H1 (cell line): ENCODE data around the gene RNF144A. TPM values are rescaled to one million over a fixed set of nuclear protein-coding genes. Genes with fewer than 3 reads are reported as not detected.

Experiments
- CTCF ChIA-PET: fragments of 300-600 bp; sonication (Branson Sonifier 250); formaldehyde crosslinking; loops from one replicate; lab custom pipeline; 2021; ENCODE audit not compliant: partially characterized antibody; lab: Charles Lee
- POLR2A ChIA-PET: fragments of 300-600 bp; sonication (Branson Sonifier 250); formaldehyde crosslinking; loops from one replicate; lab custom pipeline; 2021; ENCODE audit warnings: inconsistent platforms; ENCODE audit not compliant: partially characterized antibody; lab: Charles Lee
- DNase-seq, 2 experiments: peaks; one replicate each; pipeline versions ENCODE4 v3.0.0 to v3.0.0-alpha.2; 2010 to 2022; ENCODE audit warnings: low spot score in 2 of 2, low read depth in 1 of 2, mixed read lengths in 1 of 2
- FAIRE-seq: peaks from 2 replicates; lab custom pipeline; 2011; peaks lifted over from hg19 to GRCh38; lab: Jason Lieb, UNC
- H2AFZ ChIP-seq: 2 replicates; pipeline ENCODE4 v1.8.1; 2012; ENCODE audit warnings: low read length, inconsistent platforms
- H2AK5ac ChIP-seq: 2 replicates; pipeline ENCODE4 v1.6.1; 2013; ENCODE audit warnings: low read depth, low read length
- H2BK120ac ChIP-seq: replicated peaks from 2 replicates; pipeline ENCODE3; 2013; ENCODE audit warnings: low read depth, low read length, inconsistent platforms
- H2BK12ac ChIP-seq: 2 replicates; pipeline ENCODE4 v1.6.1; 2013; ENCODE audit warnings: low read depth, low read length
- H2BK15ac ChIP-seq: 2 replicates; pipeline ENCODE4 v1.6.1; 2013; ENCODE audit warnings: low read length
- H2BK20ac ChIP-seq: 2 replicates; pipeline ENCODE4 v1.6.1; 2013; ENCODE audit warnings: low read length
- H2BK5ac ChIP-seq: 2 replicates; pipeline ENCODE4 v1.6.1; 2013; ENCODE audit warnings: low read depth, low read length
- H3K14ac ChIP-seq: 2 replicates; pipeline ENCODE4 v1.6.1; 2013; ENCODE audit warnings: inconsistent platforms; ENCODE audit not compliant: insufficient read length
- H3K18ac ChIP-seq: 2 replicates; pipeline ENCODE4 v1.6.1; 2013; ENCODE audit warnings: low read length; ENCODE audit errors: extremely low read depth
- H3K23ac ChIP-seq: 2 replicates; pipeline ENCODE4 v1.6.1; 2013; ENCODE audit warnings: inconsistent platforms; ENCODE audit not compliant: insufficient read length
- H3K23me2 ChIP-seq: 2 replicates; pipeline ENCODE4 v1.6.1; 2013; ENCODE audit warnings: low read depth, low read length
- H3K27ac ChIP-seq: 2 replicates; pipeline ENCODE4 v1.6.1; 2011; ENCODE audit warnings: low read depth, low read length, inconsistent platforms
- H3K27me3 ChIP-seq, 4 experiments: replicated peaks in 1 of 4; 1 replicate in 1 of 4; 2 replicates in 3 of 4; pipeline versions ENCODE4 v1.6.1 to v1.8.1; 2011 to 2013; ENCODE audit warnings: low read length in 3 of 4, mild to moderate bottlenecking in 3 of 4, inconsistent platforms in 2 of 4, mixed read lengths in 2 of 4, moderate library complexity in 1 of 4; ENCODE audit not compliant: control insufficient read depth in 3 of 4, insufficient read depth in 3 of 4; ENCODE audit errors: extremely low read depth in 1 of 4
- H3K36me3 ChIP-seq, 4 experiments: 2 replicates each; pipeline versions ENCODE4 v1.6.1 to v1.8.1; 2011 to 2013; ENCODE audit warnings: mild to moderate bottlenecking in 4 of 4, low read length in 3 of 4, moderate library complexity in 2 of 4, control low read depth in 1 of 4, inconsistent platforms in 1 of 4; ENCODE audit not compliant: insufficient read depth in 4 of 4, control insufficient read depth in 2 of 4
- H3K4ac ChIP-seq: replicated peaks from 2 replicates; pipeline ENCODE3; 2013; ENCODE audit warnings: low read length, low read depth, mixed read lengths, inconsistent platforms; ENCODE audit not compliant: insufficient read length
- H3K4me1 ChIP-seq, 4 experiments: replicated peaks in 1 of 4; 1 replicate in 1 of 4; 2 replicates in 3 of 4; pipeline versions ENCODE4 v1.6.1 to v1.8.1; 2011 to 2013; ENCODE audit warnings: low read length in 3 of 4, inconsistent platforms in 2 of 4, mixed read lengths in 1 of 4; ENCODE audit not compliant: insufficient read depth in 4 of 4, control insufficient read depth in 3 of 4
- H3K4me2 ChIP-seq, 2 experiments: 2 replicates each; pipeline versions ENCODE4 v1.6.1 to v1.8.1; 2011 to 2013; ENCODE audit warnings: low read depth in 2 of 2, low read length in 2 of 2, control low read depth in 1 of 2, inconsistent platforms in 1 of 2, mild to moderate bottlenecking in 1 of 2; ENCODE audit not compliant: insufficient read depth in 1 of 2
- H3K4me3 ChIP-seq, 4 experiments: fragments of 200-600, 300-600 bp in 1 of 4; sonication (generic), shearing (Covaris generic), sonication (Bioruptor Twin) in 1 of 4; 2 replicates each; pipeline versions ENCODE4 v1.5.1 to v1.8.1; 2011 to 2016; ENCODE audit warnings: low read length in 4 of 4, low read depth in 3 of 4, control low read depth in 2 of 4, inconsistent platforms in 2 of 4, mild to moderate bottlenecking in 2 of 4, mixed read lengths in 1 of 4, moderate library complexity in 1 of 4; ENCODE audit not compliant: insufficient read depth in 2 of 4; ENCODE audit errors: extremely low read depth in 1 of 4
- H3K56ac ChIP-seq: replicated peaks from 2 replicates; pipeline ENCODE3; 2013; ENCODE audit warnings: low read depth, mild to moderate bottlenecking, mixed read lengths, low read length, inconsistent platforms; ENCODE audit not compliant: insufficient read length
- H3K79me1 ChIP-seq: 2 replicates; pipeline ENCODE4 v1.6.1; 2013; ENCODE audit warnings: low read depth, low read length, control low read depth
- H3K79me2 ChIP-seq, 2 experiments: 2 replicates each; pipeline versions ENCODE4 v1.6.1 to v1.8.1; 2012 to 2013; ENCODE audit warnings: low read length in 2 of 2, mild to moderate bottlenecking in 2 of 2, inconsistent platforms in 1 of 2; ENCODE audit not compliant: insufficient read depth in 2 of 2, control insufficient read depth in 1 of 2
- H3K9ac ChIP-seq, 4 experiments: replicated peaks in 1 of 4; 1 replicate in 1 of 4; 2 replicates in 3 of 4; pipeline versions ENCODE4 v1.6.1 to v1.8.1; 2011 to 2013; ENCODE audit warnings: low read depth in 3 of 4, low read length in 3 of 4, control low read depth in 2 of 4, mild to moderate bottlenecking in 2 of 4, moderate library complexity in 2 of 4, inconsistent platforms in 1 of 4; ENCODE audit errors: extremely low read depth in 1 of 4
- H3K9me3 ChIP-seq, 2 experiments: 2 replicates each; pipeline versions ENCODE4 v1.6.1 to v1.8.1; 2012 to 2013; ENCODE audit warnings: mild to moderate bottlenecking in 2 of 2, moderate library complexity in 2 of 2, control low read depth in 1 of 2, inconsistent platforms in 1 of 2, low read depth in 1 of 2, low read length in 1 of 2, mixed read lengths in 1 of 2; ENCODE audit not compliant: insufficient read depth in 2 of 2
- H4K20me1 ChIP-seq, 2 experiments: replicated peaks in 1 of 2; 2 replicates each; pipeline versions ENCODE3 to v1.8.1; 2011 to 2013; ENCODE audit warnings: inconsistent platforms in 2 of 2, low read length in 2 of 2, mild to moderate bottlenecking in 1 of 2; ENCODE audit not compliant: insufficient read depth in 2 of 2, control insufficient read depth in 1 of 2
- H4K5ac ChIP-seq: 2 replicates; pipeline ENCODE4 v1.6.1; 2013; ENCODE audit warnings: low read length, low read depth, mixed read lengths, inconsistent platforms; ENCODE audit not compliant: insufficient read length
- H4K8ac ChIP-seq: 2 replicates; pipeline ENCODE4 v1.8.0; 2013; ENCODE audit warnings: mild to moderate bottlenecking, moderate library complexity, low read length, inconsistent platforms; ENCODE audit not compliant: insufficient read depth; ENCODE audit errors: extremely low read depth
- H4K91ac ChIP-seq: replicated peaks from 2 replicates; pipeline ENCODE3; 2013; ENCODE audit warnings: low read length, mixed read lengths, inconsistent platforms; ENCODE audit not compliant: insufficient read length
- BRCA1 ChIP-seq: IDR thresholded peaks from 2 replicates; pipeline ENCODE4 v1.6.1; 2012; ENCODE audit warnings: low read depth, low read length, improper control_type of control experiment
- CEBPB ChIP-seq: IDR thresholded peaks from 2 replicates; pipeline ENCODE4 v1.6.1; 2012; ENCODE audit warnings: low read depth, low read length
- GTF2F1 ChIP-seq: IDR thresholded peaks from 2 replicates; pipeline ENCODE4 v1.6.1; 2012; ENCODE audit warnings: low read depth, low read length, improper control_type of control experiment, borderline replicate concordance
- NANOG ChIP-seq: IDR thresholded peaks from 2 replicates; pipeline ENCODE4 v1.6.1; 2011; ENCODE audit warnings: low read length, low read depth, mild to moderate bottlenecking, inconsistent platforms; ENCODE audit not compliant: insufficient read depth, poor library complexity, severe bottlenecking
- POLR2A ChIP-seq, 2 experiments: IDR thresholded peaks; 1 replicate in 1 of 2; 2 replicates in 1 of 2; pipeline ENCODE4 v1.6.1; 2011; ENCODE audit warnings: low read depth in 2 of 2, low read length in 2 of 2, mild to moderate bottlenecking in 2 of 2; ENCODE audit errors: control extremely low read depth in 1 of 2
- RBBP5 ChIP-seq: IDR thresholded peaks from 2 replicates; pipeline ENCODE4 v1.7.1; 2012; ENCODE audit warnings: low read depth, mild to moderate bottlenecking, inconsistent platforms, low read length, moderate library complexity, borderline replicate concordance
- TAF1 ChIP-seq: IDR thresholded peaks from 2 replicates; pipeline ENCODE4 v1.6.1; 2011; ENCODE audit warnings: mild to moderate bottlenecking, low read depth, low read length
- WGBS, 2 experiments: shearing (Covaris generic) in 1 of 2; methylation state at CpG; one replicate each; pipeline versions ENCODE4 v1.1.6 to v1.1.7; 2013 to 2015; ENCODE audit warnings: low lambda C conversion rate in 2 of 2, mixed read lengths in 2 of 2, inconsistent platforms in 1 of 2, low coverage in 1 of 2, missing lambda C conversion rate in 1 of 2; ENCODE audit not compliant: insufficient replicate concordance in 2 of 2, insufficient coverage in 1 of 2, insufficient read length in 1 of 2; ENCODE audit errors: extremely low coverage in 1 of 2, missing lambda C conversion rate in 1 of 2; 5-methylcytosine and 5-hydroxymethylcytosine counted together
- polyA plus RNA-seq, 7 experiments: library from polyadenylated mRNA; depleted of rRNA in 3 of 7; stranded (reverse) in 5 of 7; unstranded in 2 of 7; fragments of >200 nt in 5 of 7; fragments of 200-250 nt in 2 of 7; gene quantifications; 1 replicate in 5 of 7; 2 replicates in 1 of 7; 4 replicates in 1 of 7; pipeline versions ENCODE4 v1.2.1 to v1.2.3, GENCODE V29; 2011 to 2013; ENCODE audit warnings: missing spikeins in 2 of 7, mixed read lengths in 2 of 7
- total RNA-seq: library from RNA; stranded (reverse); fragmentation: NEBNext Ultra II Directional; extraction: Animal tissue kit (Norgen Biotek cat#: 25700); gene quantifications from 2 replicates; pipeline ENCODE4 v1.2.1, GENCODE V29; 2021
- TF ChIP-seq, protein P1 (sequence below), 3 experiments: IDR thresholded peaks; 1 replicate in 2 of 3; 2 replicates in 1 of 3; pipeline versions ENCODE4 v1.5.1 to v1.6.1; 2011; ENCODE audit warnings: low read length in 3 of 3, mild to moderate bottlenecking in 3 of 3, inconsistent platforms in 2 of 3, low read depth in 1 of 3, moderate library complexity in 1 of 3; ENCODE audit not compliant: insufficient read depth in 1 of 3; ENCODE audit errors: control extremely low read depth in 1 of 3
- TF ChIP-seq, protein P2 (sequence below): IDR thresholded peaks from 2 replicates; pipeline ENCODE4 v1.6.1; 2012; ENCODE audit warnings: low read length, inconsistent platforms

Gene RNF144A
- total and polyA plus RNA-seq, 2 of the 8 experiments (the other 6 are each of a cell fraction or from before 2014, with no cell fraction given) = 14.0 to 15.0 TPM

DNA sequence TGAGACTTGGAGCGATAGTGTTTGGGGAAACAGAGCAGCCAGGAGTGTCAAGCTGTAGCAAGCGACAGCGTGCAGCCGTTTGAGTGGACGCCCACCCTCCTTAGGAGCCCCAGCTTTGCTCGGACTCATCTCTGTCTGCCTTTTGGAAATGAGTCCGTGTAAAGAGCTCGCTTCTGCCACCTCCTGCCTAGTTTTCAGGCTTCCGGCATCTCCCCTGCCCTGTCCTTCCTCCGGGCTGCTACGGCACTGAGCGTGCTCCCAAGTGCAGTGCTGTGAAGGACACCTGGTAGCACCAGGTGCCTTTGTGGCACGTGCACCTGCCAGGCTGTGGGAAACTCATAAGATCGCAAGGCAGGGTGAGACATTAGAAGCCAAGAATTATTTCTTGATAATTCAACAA is 117.1 kb downstream of the RNF144A start:
- Histone ChIP-seq H2BK5ac (no peak overlapping the region), H3K9me3 (no peaks in the 10 kb centered on the region), H3K36me3 (peaks cover 0 to 4% (median 2%) of the 10 kb centered on the region in 4 experiments; a peak in 3 of 8 replicates), H3K56ac (no peak overlapping the region), H2BK12ac (no peak overlapping the region), H3K4me2 (no peak overlapping the region), H3K23me2 (peaks cover 10% of the 10 kb centered on the region; the same call in 1 of the 2 replicates), H2BK120ac (no peak overlapping the region), H3K9ac (no peak overlapping the region), H4K5ac (no peak overlapping the region), H3K27ac (no peak overlapping the region), H3K79me1 (no peaks in the 10 kb centered on the region), H2BK15ac (no peak overlapping the region), H3K18ac (no peak overlapping the region), H3K27me3 (no peaks in the 10 kb centered on the region), H2BK20ac (no peak overlapping the region), H4K8ac (no peak overlapping the region), H2AK5ac (no peak overlapping the region), H3K4me1 (no peaks in the 10 kb centered on the region; a peak in 1 of 7 replicates), H4K91ac (no peak overlapping the region), H3K4me3 (no peak overlapping the region), H4K20me1 (peaks cover 0 to 2% of the 10 kb centered on the region in 2 experiments), H3K4ac (no peak overlapping the region), H2AFZ (no peak overlapping the region), H3K14ac (no peak overlapping the region), H3K23ac (no peak overlapping the region), H3K79me2 (no peaks in the 10 kb centered on the region)
- ChIA-PET POLR2A (no interaction called here), CTCF (interaction anchor here (0.6 to 10.4 kb wide), 22 partner anchors 8 to 1206 kb away, joined by 3 to 115 read pairs (median 4); partner anchors contain the start of genes CMPK2 and RNF144A)
- 88% methylated on average over 14 of the region's 14 CpGs; no CpG with 5 or more reads in 1 of the 2 experiments for WGBS, 2 experiments
- DNase-seq = no peak
- no peak for FAIRE-seq
- no peak for TF ChIP-seq CEBPB
- TF ChIP-seq POLR2A (IDR thresholded peaks at IDR 0.05; ENCODE audit: control extremely low read depth in 1 of 2, low read depth in 2 of 2, low read length in 2 of 2) = no peak
- TF ChIP-seq, protein P1, sequence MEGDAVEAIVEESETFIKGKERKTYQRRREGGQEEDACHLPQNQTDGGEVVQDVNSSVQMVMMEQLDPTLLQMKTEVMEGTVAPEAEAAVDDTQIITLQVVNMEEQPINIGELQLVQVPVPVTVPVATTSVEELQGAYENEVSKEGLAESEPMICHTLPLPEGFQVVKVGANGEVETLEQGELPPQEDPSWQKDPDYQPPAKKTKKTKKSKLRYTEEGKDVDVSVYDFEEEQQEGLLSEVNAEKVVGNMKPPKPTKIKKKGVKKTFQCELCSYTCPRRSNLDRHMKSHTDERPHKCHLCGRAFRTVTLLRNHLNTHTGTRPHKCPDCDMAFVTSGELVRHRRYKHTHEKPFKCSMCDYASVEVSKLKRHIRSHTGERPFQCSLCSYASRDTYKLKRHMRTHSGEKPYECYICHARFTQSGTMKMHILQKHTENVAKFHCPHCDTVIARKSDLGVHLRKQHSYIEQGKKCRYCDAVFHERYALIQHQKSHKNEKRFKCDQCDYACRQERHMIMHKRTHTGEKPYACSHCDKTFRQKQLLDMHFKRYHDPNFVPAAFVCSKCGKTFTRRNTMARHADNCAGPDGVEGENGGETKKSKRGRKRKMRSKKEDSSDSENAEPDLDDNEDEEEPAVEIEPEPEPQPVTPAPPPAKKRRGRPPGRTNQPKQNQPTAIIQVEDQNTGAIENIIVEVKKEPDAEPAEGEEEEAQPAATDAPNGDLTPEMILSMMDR (IDR thresholded peaks at IDR 0.05; ENCODE audit: control extremely low read depth in 1 of 3, insufficient read depth in 1 of 3, low read depth in 1 of 3, low read length in 3 of 3) = peak; percentile 25 to 47 (median 44); a peak in 3 of 4 replicates
- TF ChIP-seq, protein P2, sequence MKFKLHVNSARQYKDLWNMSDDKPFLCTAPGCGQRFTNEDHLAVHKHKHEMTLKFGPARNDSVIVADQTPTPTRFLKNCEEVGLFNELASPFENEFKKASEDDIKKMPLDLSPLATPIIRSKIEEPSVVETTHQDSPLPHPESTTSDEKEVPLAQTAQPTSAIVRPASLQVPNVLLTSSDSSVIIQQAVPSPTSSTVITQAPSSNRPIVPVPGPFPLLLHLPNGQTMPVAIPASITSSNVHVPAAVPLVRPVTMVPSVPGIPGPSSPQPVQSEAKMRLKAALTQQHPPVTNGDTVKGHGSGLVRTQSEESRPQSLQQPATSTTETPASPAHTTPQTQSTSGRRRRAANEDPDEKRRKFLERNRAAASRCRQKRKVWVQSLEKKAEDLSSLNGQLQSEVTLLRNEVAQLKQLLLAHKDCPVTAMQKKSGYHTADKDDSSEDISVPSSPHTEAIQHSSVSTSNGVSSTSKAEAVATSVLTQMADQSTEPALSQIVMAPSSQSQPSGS = no peak
- no peak for TF ChIP-seq TAF1
- no peak for TF ChIP-seq GTF2F1
- TF ChIP-seq RBBP5 = no peak
- no peak for TF ChIP-seq BRCA1
- TF ChIP-seq NANOG = no peak
